OCI-LY3 (cell line): ENCODE results near the gene TAS2R30.

Experiments used
- EZH2phosphoT487 ChIP-seq: fragments of 200-600 bp; shearing (Covaris generic); IDR thresholded peaks from 2 replicates; pipeline ENCODE4 v1.6.1; 2018; ENCODE audit warnings: antibody characterized with exemption, mixed run types, low read depth
- TF ChIP-seq, protein P1 (sequence below): fragments of 200-600, 300-600 bp; sonication (generic); IDR thresholded peaks from 2 replicates; pipeline ENCODE4 v1.5.1; 2014; ENCODE audit warnings: antibody characterized with exemption, low read length, low read depth

DNA sequence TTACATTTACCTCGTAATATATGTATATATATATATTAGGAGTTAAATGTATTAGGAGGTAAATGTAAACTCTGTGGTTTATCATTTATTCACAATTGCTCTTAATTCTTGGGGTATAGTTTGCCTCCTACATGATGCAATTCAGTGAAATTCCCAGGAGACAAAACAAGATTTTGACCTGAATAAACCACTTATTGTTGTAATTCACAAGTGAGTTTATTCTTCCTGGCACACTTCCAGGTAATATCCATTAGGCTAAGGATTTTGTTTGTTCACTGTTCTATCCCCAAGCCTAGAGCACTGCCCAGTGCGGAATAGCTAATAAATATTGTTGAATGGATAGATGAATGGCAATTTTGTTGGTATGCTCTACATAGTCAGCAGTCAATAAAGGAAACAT is 39.6 kb upstream of the TAS2R30 start:
- TF ChIP-seq, protein P1, sequence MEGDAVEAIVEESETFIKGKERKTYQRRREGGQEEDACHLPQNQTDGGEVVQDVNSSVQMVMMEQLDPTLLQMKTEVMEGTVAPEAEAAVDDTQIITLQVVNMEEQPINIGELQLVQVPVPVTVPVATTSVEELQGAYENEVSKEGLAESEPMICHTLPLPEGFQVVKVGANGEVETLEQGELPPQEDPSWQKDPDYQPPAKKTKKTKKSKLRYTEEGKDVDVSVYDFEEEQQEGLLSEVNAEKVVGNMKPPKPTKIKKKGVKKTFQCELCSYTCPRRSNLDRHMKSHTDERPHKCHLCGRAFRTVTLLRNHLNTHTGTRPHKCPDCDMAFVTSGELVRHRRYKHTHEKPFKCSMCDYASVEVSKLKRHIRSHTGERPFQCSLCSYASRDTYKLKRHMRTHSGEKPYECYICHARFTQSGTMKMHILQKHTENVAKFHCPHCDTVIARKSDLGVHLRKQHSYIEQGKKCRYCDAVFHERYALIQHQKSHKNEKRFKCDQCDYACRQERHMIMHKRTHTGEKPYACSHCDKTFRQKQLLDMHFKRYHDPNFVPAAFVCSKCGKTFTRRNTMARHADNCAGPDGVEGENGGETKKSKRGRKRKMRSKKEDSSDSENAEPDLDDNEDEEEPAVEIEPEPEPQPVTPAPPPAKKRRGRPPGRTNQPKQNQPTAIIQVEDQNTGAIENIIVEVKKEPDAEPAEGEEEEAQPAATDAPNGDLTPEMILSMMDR: no peak
- TF ChIP-seq EZH2phosphoT487: no peak
